ENCODE data around the gene HM13. TPM values are rescaled to one million over a fixed set of nuclear protein-coding genes. Genes with fewer than 3 reads are reported as not detected.

The HM13 gene
- total and polyA plus RNA-seq, 9 of the 15 experiments (the other 6 are each of a cell fraction or from before 2014, with no cell fraction given), result 7.7 to 136 (median 74.5) TPM

DNA sequence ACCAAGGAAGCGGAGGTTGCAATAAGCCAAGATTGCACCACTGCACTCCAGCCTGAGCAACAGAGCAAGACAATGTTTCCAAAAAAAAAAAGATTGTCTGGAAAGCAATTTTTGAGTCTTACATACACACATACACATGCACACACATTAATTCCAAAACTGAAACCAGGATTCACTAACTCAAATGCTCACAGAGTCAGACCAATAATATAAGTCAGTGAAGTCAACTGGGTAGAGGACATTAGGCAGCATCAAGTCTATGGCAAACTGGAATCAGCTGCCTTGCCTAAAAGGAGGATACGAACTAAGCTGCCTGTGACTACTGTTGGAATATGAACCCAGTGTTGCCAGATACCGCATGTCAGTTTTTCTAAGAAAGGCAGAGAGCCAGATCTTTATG, 23.5 kb upstream of the HM13 start:
- H3K4me3 ChIP-seq, result no peak overlapping the region
- H4K20me1 ChIP-seq (replicated peaks; ENCODE audit: control insufficient read depth, insufficient read depth, low read length), result no peaks in the 10 kb centered on the region
- no peaks in the 10 kb centered on the region for H3K9me1 ChIP-seq (ENCODE audit: control insufficient read depth, insufficient read depth, low read length)
- peaks cover 2 to 7% of the 10 kb centered on the region in 2 experiments; a peak in 3 of 5 replicates for H3K4me1 ChIP-seq (replicated peaks in 1 of 2; ENCODE audit: control insufficient read depth in 2 of 2, insufficient read depth in 2 of 2, low read length in 2 of 2)
- no peaks in the 10 kb centered on the region for H3K79me2 ChIP-seq (ENCODE audit: control insufficient read depth, insufficient read depth, low read length)
- DNase-seq (ENCODE audit: extremely low read depth in 1 of 4, low spot score in 3 of 4) (no peak), ATAC-seq (no peak), FAIRE-seq (no peak)
- CTCF ChIA-PET (ENCODE audit: low intra/inter-chr PET ratio), result no interaction called here
- intact Hi-C loops (cut with micrococcal nuclease), result no loop called here
- POLR2A ChIA-PET, result interaction anchor here (0.6 to 1.3 kb wide), 2 partner anchors 18 to 174 kb away, joined by 3 read pairs; no protein-coding TSS in a partner anchor
- WGBS (ENCODE audit: insufficient coverage, low coverage, missing lambda C conversion rate), result 13% methylated on average over 3 of the region's 3 CpGs
- no peak overlapping the region for H3K27ac ChIP-seq (ENCODE audit: extremely low read depth, low read depth, low read length)
- no peaks in the 10 kb centered on the region for H3K9me3 ChIP-seq (replicated peaks; ENCODE audit: control insufficient read depth, insufficient read depth, low read depth, low read length)
- no peak overlapping the region for H2AFZ ChIP-seq (ENCODE audit: low read depth, low read length)
- no peak overlapping the region for H3K4me2 ChIP-seq (ENCODE audit: insufficient read depth, low read length)
- no peak overlapping the region for H3K9ac ChIP-seq (ENCODE audit: insufficient read depth in 1 of 2, low read depth in 2 of 2, low read length in 2 of 2)
- no peak for TF ChIP-seq PHF8 (IDR thresholded peaks at IDR 0.05; ENCODE audit: borderline replicate concordance, low read length)
- no peak for TF ChIP-seq ZNF384 (IDR thresholded peaks at IDR 0.05; ENCODE audit: low read depth, low read length)
- no peak for TF ChIP-seq TEAD2 (tag; IDR thresholded peaks at IDR 0.05)
- TF ChIP-seq ZBTB33 (CRISPR knock-in tag; IDR thresholded peaks at IDR 0.05), result no peak
- no peak for TF ChIP-seq FOXA3 (CRISPR knock-in tag; conservative IDR thresholded peaks at IDR 0.05 in 1 of 2, IDR thresholded peaks at IDR 0.05 in 1 of 2)
- TF ChIP-seq CBX5 (IDR thresholded peaks at IDR 0.05; ENCODE audit: borderline replicate concordance, low read depth), result no peak
- H3K36me3 ChIP-seq (ENCODE audit: control insufficient read depth, insufficient read depth, low read length), result no peaks in the 10 kb centered on the region
- in situ Hi-C loops (cut with MboI), result loop anchor here (10.0 kb wide), 1 partner anchor 176 kb away; no protein-coding TSS in a partner anchor
- no TSS peak for BruUV-seq (replicated peaks)
- peaks cover 4 to 8% of the 10 kb centered on the region in 2 experiments; a peak in 3 of 5 replicates for H3K27me3 ChIP-seq (ENCODE audit: control insufficient read depth in 2 of 2, insufficient read depth in 2 of 2, low read length in 2 of 2)
